Measurements from ENCODE around the gene GARNL3.

The GARNL3 gene

DNA sequence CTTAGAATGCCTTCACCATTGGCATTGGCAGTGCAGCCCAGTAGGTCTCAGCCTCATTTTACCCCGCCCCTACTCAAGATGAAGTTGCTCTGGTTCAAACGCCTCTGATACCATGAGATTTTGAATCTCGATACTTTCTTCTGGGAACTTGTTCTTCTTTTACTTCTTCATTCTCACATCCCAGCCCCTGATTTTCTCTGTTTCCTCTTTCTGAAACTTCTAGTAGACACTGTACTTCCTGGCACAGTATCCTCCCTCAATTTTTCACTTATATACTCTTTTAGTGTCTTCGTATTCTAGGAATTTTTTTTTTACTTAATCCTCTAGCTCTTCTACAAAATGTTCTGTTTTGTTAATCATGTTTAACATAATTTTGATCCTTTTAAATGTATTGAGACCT lies 146.5 kb downstream of the GARNL3 start:
- DNase-seq, result no peak

DNA sequence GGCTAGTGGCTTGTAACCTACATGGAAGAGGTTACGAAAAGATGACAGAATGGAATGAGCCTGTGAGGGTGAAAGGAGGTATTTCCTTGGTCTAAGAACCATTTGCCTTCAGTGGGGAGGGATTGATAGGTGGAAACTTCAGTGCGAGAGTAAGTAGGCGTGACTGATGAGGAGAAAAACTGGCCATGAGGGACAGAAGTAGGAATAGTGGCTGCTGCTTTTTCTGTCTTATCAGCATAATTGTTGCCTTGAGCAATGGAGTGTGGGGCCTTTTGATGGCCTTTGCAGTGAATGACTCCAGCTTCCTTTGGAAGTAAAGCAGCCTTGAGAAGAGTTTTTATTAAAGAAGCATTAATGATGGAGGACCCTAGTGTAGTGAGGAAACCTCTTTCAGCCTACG lies 150.6 kb downstream of the GARNL3 start:
- no peak for DNase-seq

DNA sequence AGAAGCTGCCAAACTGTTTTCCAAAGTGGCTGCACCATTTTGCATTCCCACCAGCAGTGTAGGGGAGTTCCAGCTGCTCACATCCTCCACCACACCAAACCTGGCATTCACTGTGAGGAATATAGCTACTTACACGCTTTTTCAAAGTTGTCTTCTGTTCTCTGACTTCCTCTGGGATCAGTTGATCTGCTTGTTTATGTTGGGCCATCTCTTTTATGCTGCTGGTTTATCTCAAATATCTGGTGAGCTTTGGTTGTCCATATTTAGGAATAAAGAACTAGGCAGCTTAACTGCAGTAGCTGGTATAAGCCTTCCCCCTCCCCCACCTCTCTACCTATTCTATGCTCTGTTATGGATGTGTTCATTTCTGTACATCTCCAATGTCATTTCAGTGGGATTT lies 151.1 kb downstream of the GARNL3 start:
- DNase-seq, result no peak

DNA sequence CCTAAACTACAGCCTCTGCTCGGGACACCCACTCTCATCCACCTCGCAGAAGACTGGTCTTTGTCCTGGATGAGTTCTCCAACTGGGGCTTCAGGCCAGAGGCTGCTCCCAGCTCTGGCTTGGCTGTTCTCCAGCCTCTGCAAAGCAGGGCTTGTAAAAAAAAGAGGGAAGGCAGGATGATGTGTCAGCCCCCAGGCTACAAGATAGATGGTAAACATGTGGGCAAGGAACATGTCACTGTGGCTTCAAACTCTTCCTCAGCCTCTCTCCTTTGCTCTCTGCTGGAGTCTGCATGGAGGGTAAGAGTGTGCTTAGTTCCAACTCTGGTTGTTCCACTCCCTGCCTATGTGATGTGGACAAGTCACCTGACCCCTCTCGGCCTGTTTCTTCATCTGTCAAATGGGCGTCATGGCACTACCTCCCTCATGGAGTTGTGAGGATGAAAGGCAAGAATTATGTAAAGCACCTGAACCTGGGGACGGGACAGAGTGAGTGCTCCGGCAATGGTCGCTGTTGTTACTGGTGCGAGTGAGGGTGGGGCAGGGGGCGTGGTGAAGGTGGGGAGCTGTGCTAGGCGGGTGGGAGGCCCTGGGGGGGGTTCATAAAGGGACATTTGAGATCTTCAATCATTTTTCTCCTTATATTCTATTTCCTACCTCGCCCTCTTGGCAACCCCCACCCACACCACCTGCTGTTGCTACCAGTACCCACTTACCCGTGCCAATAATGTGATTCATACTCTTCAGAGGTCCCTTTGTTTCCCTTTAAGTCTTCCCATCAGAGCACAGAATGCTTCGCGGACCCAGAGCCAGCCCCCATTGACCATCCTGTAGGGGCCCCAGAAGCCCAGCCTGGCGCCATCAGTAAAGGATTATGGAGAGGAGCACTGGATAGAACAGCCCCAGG lies 152.8 kb downstream of the GARNL3 start:
- peak in 1 of 2 experiments; percentile 31 for DNase-seq

DNA sequence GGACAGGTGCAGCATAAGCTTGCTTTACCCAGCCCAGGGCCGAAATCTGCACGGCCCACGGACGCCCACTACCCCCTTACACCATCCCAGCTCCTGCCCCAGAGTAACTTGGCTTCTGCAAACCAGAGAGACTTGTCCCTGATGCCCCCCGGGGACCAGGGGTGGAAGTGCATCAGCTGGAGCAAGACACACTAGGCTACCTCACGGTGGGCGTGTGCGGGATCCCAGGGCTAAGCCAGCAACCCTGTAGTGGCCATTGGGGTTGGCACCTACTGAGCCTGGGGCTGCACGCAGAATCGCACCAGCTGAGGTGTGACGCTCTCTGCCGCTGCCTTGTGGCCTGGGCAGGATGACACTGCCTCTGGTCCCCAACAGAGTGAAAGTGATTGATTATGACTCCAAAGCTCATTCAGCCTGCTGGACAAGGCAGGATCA lies 153.5 kb downstream of the GARNL3 start:
- peak in 1 of 2 experiments; percentile 29 for DNase-seq

DNA sequence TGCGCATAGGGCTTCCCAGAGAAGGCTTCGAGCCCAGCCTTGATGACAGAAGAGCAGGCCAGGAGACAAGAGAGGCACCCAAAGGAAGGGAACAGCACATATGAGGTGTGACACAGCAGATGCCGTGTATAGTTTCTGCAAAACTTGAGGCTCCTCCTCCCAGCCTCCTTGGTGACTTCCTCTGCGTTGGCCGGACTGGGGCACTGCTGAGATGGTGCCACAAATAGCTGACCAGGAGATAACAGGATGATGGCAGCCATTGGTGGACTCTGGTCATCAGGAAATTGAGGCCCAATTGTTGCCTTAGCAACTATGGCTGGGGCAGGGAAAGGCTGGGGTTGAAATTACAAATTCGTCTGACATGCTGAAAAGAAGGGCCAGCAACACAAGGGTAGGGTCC lies 154.8 kb downstream of the GARNL3 start:
- DNase-seq, result no peak

DNA sequence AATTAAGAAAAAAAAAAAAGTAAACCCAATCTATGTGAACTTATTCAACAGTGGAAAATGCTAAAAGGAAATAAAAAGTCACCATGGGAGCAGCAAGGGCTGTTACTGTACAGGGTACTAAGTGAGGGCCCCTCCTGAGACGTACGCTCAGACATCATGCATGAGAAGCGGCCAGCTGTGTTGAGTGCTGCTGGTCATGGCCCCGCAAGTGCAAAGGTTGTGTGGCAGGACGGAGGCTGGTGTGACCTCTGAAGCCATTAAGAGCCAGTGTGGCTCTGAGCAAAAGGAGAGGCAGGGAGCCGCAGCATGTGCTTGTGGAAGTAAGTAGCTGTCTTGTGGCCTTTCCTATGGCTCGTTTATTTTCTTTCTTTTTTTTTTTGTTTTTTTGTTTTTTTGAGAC lies 156.5 kb downstream of the GARNL3 start:
- DNase-seq, result no peak

DNA sequence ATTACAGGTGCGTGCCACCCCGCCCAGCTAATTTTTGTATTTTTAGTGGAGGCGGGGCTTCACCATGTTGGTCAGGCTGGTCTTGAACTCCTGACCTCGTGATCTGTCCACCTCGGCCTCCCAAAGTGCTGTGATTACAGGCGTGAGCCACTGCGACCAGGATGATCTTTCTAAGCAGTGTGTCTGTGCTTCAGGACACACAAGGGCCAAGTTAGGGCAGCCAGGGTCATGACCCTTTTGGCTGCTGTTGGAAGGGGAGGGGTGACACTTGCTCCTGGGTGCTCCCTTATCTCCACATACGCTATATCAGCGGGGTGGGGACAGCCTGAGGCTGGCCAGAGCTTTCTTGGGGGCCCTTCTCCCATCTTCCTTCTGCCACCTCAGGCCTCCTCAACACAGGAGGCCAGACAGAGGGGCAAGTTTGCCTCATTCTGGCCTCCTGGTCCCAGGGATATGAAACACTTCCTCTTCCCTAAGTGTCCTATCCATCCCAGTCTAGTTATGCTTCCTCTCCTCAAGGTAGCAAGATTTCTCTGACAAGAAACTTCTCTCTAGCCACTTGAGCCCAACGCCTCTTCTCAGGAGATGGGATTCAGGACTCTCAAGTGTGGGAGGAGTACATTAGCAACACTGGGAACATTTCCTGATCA lies 157.7 kb downstream of the GARNL3 start:
- DNase-seq, result no peak

DNA sequence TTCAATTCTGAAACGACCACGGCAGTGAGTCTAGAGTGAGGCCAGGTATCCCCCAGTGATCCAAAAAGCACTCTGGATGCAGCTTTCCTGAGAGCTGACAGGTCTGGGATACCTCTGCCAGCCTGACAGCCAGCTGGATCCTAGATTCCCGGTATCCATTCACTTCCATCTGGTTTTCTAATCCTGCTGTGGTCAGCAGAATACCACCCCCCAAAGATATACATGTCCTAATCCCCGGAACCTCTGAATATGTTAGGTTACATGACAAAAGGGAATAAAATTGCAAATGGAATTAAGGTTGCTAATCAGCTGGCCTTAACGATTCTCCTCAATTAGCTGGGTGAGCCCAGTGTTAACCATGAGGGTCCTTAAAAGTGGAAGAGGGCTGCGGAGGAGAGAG lies 158.2 kb downstream of the GARNL3 start:
- DNase-seq, result no peak

DNA sequence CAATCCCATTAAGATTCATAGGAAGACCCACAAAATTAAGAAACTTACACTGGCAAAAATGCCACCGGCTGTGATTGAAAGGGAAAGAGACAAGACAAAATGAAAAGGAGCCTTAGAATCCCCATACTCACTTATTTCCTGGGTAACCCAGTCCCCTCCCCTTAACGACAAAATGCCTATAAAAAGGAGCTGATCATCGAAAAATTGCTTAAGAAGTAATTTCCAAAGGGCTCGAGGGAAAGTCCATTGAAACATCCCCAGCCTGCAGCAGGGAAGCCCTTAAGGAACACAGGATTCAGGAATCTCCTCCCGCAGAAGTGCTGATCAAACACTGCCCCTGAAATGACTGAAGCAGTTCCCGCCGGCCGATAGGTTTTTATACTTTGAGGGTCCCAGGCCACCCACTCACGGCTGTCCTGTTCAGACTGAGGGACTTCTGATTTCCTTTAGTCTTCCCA lies 158.9 kb downstream of the GARNL3 start:
- DNase-seq, result no peak

DNA sequence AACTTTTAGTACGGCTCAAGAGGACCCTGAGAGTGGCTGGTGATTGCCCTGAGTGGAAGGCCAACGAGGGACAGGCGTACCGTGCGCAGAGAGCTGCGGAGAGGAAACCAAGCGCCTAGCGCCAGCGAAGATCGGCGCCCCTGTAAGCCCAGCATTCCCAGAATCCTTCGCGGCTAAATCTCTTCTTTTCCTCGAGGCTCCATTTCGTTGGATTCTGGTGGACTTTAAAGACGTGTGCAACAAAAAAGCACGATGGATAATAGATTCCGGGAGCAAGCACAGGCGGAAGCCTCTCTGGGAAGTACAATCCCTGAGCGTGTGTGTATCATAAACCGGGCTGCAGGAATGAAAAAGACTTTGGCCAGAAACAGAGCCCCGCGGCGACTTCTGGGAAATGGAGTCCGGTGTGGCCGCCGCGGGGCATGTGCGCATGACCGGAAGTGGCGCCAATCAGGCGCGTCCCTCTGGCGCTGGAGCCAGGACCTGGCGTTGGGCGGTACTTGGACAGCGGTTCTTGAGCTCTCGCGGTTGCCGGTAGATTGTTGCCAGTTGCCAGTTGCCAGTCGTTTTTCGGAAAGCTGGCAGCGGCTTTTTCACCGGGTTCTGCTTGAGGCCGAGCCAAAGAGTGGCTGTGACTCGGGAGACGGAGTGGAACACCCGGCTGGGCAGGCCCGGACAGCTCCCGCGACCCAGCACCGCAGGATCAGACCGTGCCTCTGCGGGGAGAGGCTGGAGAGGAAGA lies 159.5 kb downstream of the GARNL3 start, which contains the start of gene ZNF79:
Gene ZNF79 (plus strand): TSS at position 449 of the 742 bp plus-strand sequence. CDS start 406 bp downstream, outside the sequence.
- peak; percentile 84 to 95 for DNase-seq

DNA sequence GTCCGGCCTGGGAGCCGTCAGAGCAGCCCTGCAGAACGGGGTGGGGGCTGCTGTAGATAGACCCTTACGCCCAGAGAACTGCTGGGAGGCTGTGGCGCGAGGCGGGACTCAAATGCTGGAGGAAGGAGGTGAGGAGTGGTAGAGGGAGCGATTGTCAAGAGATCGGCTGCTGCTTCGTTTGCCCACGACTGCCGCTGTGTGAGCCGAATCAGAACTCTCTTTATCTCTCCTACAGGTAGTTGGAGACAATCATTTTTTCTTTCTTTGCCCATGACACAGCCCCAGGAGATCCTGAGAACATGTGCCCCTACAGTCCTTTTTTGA lies 160.1 kb downstream of the GARNL3 start:
- DNase-seq, result peak in 1 of 2 experiments; percentile 50

DNA sequence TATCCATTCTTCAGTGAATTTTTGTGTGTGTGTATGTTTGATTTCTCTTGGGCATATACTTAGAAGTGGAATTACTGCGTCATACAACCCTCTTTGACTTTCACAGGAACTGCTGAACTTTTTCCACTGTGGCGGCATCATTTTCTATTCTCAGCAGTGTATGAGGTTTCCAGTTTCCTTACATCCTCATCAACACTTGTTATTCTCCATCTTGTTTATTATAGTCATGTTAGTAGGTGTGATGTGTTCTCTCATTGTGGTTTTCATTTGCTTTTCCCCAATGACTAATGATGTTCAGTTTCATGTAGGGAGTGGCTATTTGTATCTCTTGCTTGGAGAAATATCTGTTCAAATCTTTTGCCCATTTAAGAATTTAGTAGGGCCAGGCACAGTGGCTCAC lies 162.2 kb downstream of the GARNL3 start:
- DNase-seq, result no peak

DNA sequence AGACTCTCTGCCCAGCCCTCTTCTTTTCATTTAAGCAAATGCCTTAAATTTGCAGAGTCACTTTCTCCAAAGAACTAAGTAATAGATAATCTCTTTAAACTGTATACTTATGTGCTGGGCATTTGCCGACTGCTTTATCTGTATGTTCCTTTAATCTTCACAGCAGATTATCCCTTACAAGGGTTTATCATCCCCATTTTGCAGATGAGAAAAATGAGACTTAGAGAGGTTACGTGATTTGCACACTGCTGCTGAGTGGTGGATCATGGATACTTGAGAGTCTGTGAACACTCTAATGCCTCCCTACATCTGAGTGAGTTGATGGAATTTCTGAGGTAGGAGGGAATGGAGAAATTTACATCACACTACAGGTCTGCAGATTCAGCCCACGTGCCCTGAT lies 163.8 kb downstream of the GARNL3 start:
- DNase-seq, result no peak

DNA sequence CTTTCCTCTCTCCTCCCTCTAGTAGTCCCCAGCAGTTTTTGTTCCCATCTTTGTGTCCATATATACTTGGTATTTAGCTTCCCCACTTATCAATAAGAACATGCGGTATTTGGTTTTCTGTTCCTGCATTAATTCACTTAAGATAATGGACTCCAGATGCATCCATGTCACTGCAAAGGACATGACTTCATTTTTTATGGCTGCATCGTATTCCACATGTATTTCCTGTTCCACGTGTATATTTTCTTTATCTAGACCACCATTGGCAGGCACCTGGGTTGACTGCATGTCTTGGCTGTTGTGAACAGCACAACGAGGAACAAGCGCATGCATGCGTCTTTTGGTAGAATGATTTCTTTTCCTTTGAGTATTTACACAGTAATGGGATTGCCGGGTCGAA lies 165.8 kb downstream of the GARNL3 start:
- DNase-seq, result no peak

DNA sequence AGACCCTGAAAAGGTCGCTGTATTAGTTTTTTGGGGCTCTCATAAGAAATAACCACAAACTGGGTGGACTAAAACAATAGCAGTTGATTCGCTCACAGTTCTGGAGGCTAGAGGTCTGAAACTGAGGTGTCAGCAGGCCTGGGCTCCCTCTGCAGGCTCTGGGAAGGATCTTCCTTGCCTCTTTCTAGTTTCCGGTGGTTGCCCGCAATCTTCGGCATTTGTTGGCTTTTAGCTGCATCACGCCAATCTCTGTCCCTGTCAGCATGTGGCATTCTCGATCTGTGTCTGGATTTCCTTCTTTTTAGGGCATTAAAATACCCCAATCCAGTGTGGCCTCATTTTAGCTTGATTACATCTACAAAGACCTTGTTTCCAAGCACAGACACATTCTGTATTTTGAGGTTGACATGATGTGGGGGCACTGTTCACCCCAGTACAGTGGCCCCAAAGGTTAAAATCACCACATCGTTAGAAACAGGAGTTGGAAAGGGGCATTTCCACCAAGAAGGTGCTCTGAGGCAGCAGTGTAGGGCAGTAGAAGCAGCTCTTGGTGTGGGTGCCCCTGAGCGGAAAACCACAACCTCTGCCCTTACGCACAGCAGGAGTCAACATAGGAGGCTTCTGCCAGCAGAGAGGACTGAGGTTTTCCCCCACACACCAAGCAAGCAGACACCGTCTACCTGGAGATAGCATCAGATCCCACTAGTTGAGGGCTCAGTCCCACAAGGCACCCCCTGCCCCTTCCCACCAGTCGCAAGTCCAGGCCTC lies 173.1 kb downstream of the GARNL3 start:
- no peak for DNase-seq

DNA sequence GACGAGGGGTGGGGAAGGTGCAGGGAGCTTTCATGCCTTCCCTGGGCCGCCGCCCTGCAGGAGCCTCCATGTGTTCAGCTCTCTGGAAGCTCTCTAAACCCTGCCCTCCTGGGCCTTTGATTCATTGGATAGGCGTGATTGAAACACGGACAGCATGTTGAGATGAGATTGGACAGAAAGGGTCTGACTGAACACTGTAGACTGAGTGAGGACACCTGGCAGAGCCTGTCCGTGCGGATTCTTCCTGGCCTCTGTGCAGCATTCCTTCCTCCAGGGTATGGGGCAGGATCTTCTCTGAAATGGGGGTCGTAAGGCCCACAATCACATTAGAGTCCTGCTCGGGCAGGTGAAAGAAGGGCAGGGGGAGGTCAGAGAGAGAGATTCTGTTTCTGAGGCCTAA lies 173.8 kb downstream of the GARNL3 start:
- no peak for DNase-seq
